Muscle layer of colon (tissue), 2 donors: ENCODE results near the gene PCBP3.

Source experiments
- H3K27ac ChIP-seq: one replicate; pipeline ENCODE4 v1.7.0; 2013; ENCODE audit warnings: low read depth, mild to moderate bottlenecking, low read length, moderate library complexity
- H3K27me3 ChIP-seq, 2 donors: one replicate each; pipeline ENCODE4 v1.7.0; 2013; ENCODE audit warnings: low read length in 2 of 2, mild to moderate bottlenecking in 2 of 2; ENCODE audit not compliant: insufficient read depth in 2 of 2, control insufficient read depth in 1 of 2
- H3K36me3 ChIP-seq: one replicate; pipeline ENCODE4 v1.7.0; 2013; ENCODE audit warnings: mild to moderate bottlenecking, low read length; ENCODE audit not compliant: insufficient read depth
- H3K4me1 ChIP-seq: one replicate; pipeline ENCODE4 v1.7.0; 2013; ENCODE audit warnings: mild to moderate bottlenecking, low read length; ENCODE audit not compliant: insufficient read depth
- H3K4me3 ChIP-seq, 2 donors: one replicate each; pipeline ENCODE4 v1.7.0; 2013; ENCODE audit warnings: low read length in 2 of 2, low read depth in 1 of 2, mild to moderate bottlenecking in 1 of 2, moderate library complexity in 1 of 2
- H3K9ac ChIP-seq: one replicate; pipeline ENCODE4 v1.7.0; 2013; ENCODE audit warnings: low read length
- H3K9me3 ChIP-seq: one replicate; pipeline ENCODE4 v1.7.0; 2013; ENCODE audit warnings: mild to moderate bottlenecking, low read length
- donor health status: abdominal sarcoma.
- donor health status: Adenocarcinoma of cecum.

The PCBP3 gene

GRCh38 chr21:45756669-45757068 is 113.1 kb downstream of the PCBP3 start:
- Histone ChIP-seq H3K9ac (no peak overlapping the region), H3K4me1 (no peaks in the 10 kb centered on the region)

GRCh38 chr21:45761704-45762103 is 118.2 kb downstream of the PCBP3 start:
- Histone ChIP-seq H3K4me1 (no peaks in the 10 kb centered on the region), H3K9ac (no peak overlapping the region), H3K9me3 (no peaks in the 10 kb centered on the region), H3K4me3 (no peak overlapping the region), H3K27me3 (no peaks in the 10 kb centered on the region), H3K36me3 (no peaks in the 10 kb centered on the region), H3K27ac (no peak overlapping the region)

More at GRCh38 chr21:45756669-45757068, 113.1 kb downstream of the PCBP3 start:
- H3K9me3 ChIP-seq = no peaks in the 10 kb centered on the region
- H3K4me3 ChIP-seq = no peak overlapping the region
- H3K27me3 ChIP-seq = no peaks in the 10 kb centered on the region
- no peak overlapping the region for H3K27ac ChIP-seq
- no peaks in the 10 kb centered on the region for H3K36me3 ChIP-seq

DNA sequence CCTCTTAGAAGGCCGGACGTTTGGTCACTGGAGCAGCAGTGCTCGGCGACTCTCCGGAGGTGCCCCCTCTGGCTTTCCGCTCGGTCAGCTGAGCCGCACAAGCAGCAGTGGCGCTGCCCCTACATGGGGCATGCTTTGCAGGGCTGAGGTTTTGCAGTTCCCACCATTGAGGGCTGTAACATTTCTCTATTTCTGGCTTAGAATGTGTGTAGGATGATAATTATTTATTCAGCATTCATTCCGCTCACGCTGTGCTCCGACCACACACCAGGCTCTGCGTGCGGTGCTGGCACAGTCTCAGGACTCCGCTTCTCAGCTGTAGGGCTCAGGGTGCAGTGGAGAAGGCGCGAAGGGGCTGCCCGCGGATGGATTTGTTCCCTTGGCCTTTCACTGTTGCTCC is 119.5 kb downstream of the PCBP3 start:
- H3K4me3 ChIP-seq = no peak overlapping the region
- no peaks in the 10 kb centered on the region for H3K9me3 ChIP-seq
- no peak overlapping the region for H3K27ac ChIP-seq
- H3K36me3 ChIP-seq = no peaks in the 10 kb centered on the region
- H3K4me1 ChIP-seq = no peaks in the 10 kb centered on the region
- H3K27me3 ChIP-seq = no peaks in the 10 kb centered on the region
- H3K9ac ChIP-seq = no peak overlapping the region

GRCh38 chr21:45763506-45763905 is 120.0 kb downstream of the PCBP3 start:
- no peak overlapping the region for H3K9ac ChIP-seq
- peaks cover 3% of the 10 kb centered on the region for H3K4me1 ChIP-seq
- H3K27me3 ChIP-seq = no peaks in the 10 kb centered on the region
- H3K9me3 ChIP-seq = no peaks in the 10 kb centered on the region
- no peak overlapping the region for H3K27ac ChIP-seq
- no peaks in the 10 kb centered on the region for H3K36me3 ChIP-seq
- H3K4me3 ChIP-seq = no peak overlapping the region

- Histone ChIP-seq H3K27ac (no peak overlapping the region), H3K4me1 (peaks cover 8% of the 10 kb centered on the region), H3K27me3 (no peaks in the 10 kb centered on the region), H3K9me3 (no peaks in the 10 kb centered on the region), H3K36me3 (no peaks in the 10 kb centered on the region), H3K9ac (no peak overlapping the region), H3K4me3 (no peak overlapping the region)
Measured at GRCh38 chr21:45764792-45765191, 121.3 kb downstream of the PCBP3 start.

DNA sequence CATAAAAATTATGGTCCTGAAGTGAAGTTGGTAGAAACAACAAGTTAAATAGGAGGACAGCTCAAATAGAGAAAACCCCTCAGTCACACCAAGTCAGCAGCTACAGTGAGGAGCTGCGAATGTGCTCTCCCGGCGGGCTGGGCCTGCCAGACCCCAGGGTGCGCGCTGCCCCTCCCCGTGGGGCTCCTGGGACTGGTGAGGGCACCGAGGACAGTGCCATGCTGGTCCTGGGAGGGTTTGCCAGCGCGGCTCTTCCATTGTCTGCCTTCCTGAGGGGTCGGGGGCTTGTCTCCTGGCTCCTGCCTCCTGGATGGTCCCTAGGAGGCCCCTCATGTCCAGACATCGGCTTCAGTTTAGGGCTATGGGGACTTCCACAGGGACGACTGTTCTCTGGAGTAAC is 121.8 kb downstream of the PCBP3 start:
- Histone ChIP-seq H3K9me3 (no peaks in the 10 kb centered on the region), H3K36me3 (no peaks in the 10 kb centered on the region), H3K4me3 (no peak overlapping the region), H3K27me3 (no peaks in the 10 kb centered on the region), H3K9ac (no peak overlapping the region), H3K4me1 (peaks cover 8% of the 10 kb centered on the region), H3K27ac (no peak overlapping the region)

DNA sequence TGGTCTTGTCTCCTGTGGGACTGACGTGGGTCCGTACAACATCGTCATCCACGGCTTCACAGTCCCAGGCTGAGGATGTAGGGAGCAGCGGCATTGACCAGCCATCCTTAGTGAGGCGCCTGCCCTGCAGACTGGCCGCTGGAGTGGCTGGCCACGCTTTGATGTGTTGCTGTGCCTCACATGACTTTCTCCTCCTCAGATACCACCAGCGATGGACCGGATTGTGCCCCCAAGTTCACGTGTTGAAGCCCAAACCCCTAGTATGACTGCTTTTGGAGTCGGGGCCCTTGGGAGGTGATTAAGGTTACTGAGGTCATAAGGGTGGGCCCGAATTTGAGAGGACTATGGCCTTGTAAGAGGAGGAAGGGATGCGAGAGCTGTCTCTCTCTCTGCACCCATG is 122.5 kb downstream of the PCBP3 start:
- Histone ChIP-seq H3K27me3 (no peaks in the 10 kb centered on the region), H3K9ac (no peak overlapping the region), H3K4me1 (peaks cover 8% of the 10 kb centered on the region), H3K4me3 (no peak overlapping the region), H3K36me3 (no peaks in the 10 kb centered on the region), H3K27ac (no peak overlapping the region), H3K9me3 (no peaks in the 10 kb centered on the region)

- H3K27ac ChIP-seq = no peak overlapping the region
- H3K4me1 ChIP-seq = peaks cover 8% of the 10 kb centered on the region
- no peaks in the 10 kb centered on the region for H3K27me3 ChIP-seq
- no peaks in the 10 kb centered on the region for H3K36me3 ChIP-seq
- no peaks in the 10 kb centered on the region for H3K9me3 ChIP-seq
- H3K9ac ChIP-seq = no peak overlapping the region
- no peak overlapping the region for H3K4me3 ChIP-seq
Measured at GRCh38 chr21:45766501-45766900, 123.0 kb downstream of the PCBP3 start.

- Histone ChIP-seq H3K27ac (no peak overlapping the region), H3K9me3 (no peaks in the 10 kb centered on the region), H3K4me1 (peaks cover 8% of the 10 kb centered on the region), H3K27me3 (no peaks in the 10 kb centered on the region), H3K36me3 (no peaks in the 10 kb centered on the region), H3K4me3 (no peak overlapping the region), H3K9ac (no peak overlapping the region)
Measured at GRCh38 chr21:45767071-45768006, 123.8 kb downstream of the PCBP3 start.

DNA sequence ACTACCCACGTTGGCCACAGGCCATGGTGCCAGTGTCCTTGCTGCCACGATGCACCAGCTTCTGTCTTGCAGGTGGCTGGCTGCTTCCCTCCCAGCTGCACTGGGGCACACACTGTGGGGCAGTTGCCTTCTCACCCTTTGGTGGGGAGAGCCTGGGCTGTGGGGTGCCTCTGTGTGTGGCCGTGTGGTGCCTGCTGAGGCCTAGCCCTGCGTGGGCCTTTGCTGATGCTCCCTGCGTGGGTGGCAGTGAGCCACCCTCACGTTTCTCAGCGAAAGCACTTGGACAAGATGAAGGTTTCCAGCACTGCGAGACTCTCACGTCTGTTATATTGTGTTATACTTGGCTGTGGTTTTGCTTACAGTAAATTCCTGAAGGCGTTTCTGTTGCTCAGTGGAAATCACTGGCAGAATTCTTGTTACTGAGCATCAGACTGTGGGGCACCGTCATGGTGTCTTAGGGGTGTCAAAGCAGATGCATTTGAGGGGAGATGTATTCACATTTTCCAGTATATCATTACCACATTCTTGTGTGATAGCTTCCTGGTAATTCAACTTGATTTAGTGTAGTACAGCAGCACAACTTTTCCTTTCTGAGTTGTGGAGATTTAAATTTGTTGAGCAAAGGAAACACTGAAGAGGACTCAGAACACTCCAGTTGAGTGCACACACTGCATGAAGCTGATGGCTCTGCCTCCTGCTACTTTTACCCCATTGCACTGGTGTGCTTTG is 124.7 kb downstream of the PCBP3 start:
- no peak overlapping the region for H3K4me3 ChIP-seq
- no peak overlapping the region for H3K27ac ChIP-seq
- H3K9me3 ChIP-seq = no peaks in the 10 kb centered on the region
- no peaks in the 10 kb centered on the region for H3K27me3 ChIP-seq
- peaks cover 8% of the 10 kb centered on the region for H3K4me1 ChIP-seq
- H3K9ac ChIP-seq = no peak overlapping the region
- no peaks in the 10 kb centered on the region for H3K36me3 ChIP-seq

- Histone ChIP-seq H3K36me3 (no peaks in the 10 kb centered on the region), H3K4me3 (no peak overlapping the region)
Measured at GRCh38 chr21:45768740-45769048, 125.2 kb downstream of the PCBP3 start.

More at GRCh38 chr21:45768740-45769048, 125.2 kb downstream of the PCBP3 start:
- H3K27me3 ChIP-seq = no peaks in the 10 kb centered on the region
- H3K4me1 ChIP-seq = peaks cover 8% of the 10 kb centered on the region
- no peaks in the 10 kb centered on the region for H3K9me3 ChIP-seq
- no peak overlapping the region for H3K9ac ChIP-seq
- no peak overlapping the region for H3K27ac ChIP-seq
